NB4 (cell line): ENCODE data around the gene SLMAP.
A peak's percentile ranks its signal among the peaks of the same experiment; 100 is the strongest.

Experiments
- DNase-seq: peaks from one replicate; pipeline ENCODE4 v3.0.0; 2010; ENCODE audit warnings: low read depth
- H3K4me3 ChIP-seq: one replicate; pipeline ENCODE4 v1.5.1; 2011; ENCODE audit warnings: mild to moderate bottlenecking, low read depth, low read length, moderate library complexity
- CTCF ChIP-seq: IDR thresholded peaks from one replicate; pipeline ENCODE4 v1.5.1; 2012; ENCODE audit warnings: low read depth, low read length
- MAX ChIP-seq: IDR thresholded peaks from 2 replicates; pipeline ENCODE4 v1.6.1; 2011; ENCODE audit warnings: low read depth, low read length
- MYC ChIP-seq: IDR thresholded peaks from 2 replicates; pipeline ENCODE4 v1.6.1; 2011; ENCODE audit warnings: low read depth, low read length
- POLR2A ChIP-seq: IDR thresholded peaks from 2 replicates; pipeline ENCODE4 v1.6.1; 2011; ENCODE audit warnings: mild to moderate bottlenecking; ENCODE audit not compliant: insufficient read length; ENCODE audit errors: extremely low read depth

The SLMAP gene

GRCh38 chr3:57832486-57832885, 76.4 kb downstream of the SLMAP start:
- H3K4me3 ChIP-seq, result no peak overlapping the region
- no peak for DNase-seq
- TF ChIP-seq MYC (no peak), POLR2A (no peak), CTCF (no peak), MAX (no peak)

GRCh38 chr3:57832900-57833313, 76.8 kb downstream of the SLMAP start:
- no peak for DNase-seq
- TF ChIP-seq POLR2A (no peak), MAX (no peak), CTCF (no peak), MYC (no peak)
- H3K4me3 ChIP-seq, result no peak overlapping the region

GRCh38 chr3:57833763-57834162, 77.7 kb downstream of the SLMAP start:
- TF ChIP-seq CTCF, result no peak
- no peak for TF ChIP-seq MAX
- no peak for TF ChIP-seq POLR2A
- TF ChIP-seq MYC, result no peak
- no peak overlapping the region for H3K4me3 ChIP-seq
- no peak for DNase-seq

- no peak overlapping the region for H3K4me3 ChIP-seq
- no peak for DNase-seq
- no peak for TF ChIP-seq CTCF
- TF ChIP-seq MAX, result no peak
- no peak for TF ChIP-seq MYC
- TF ChIP-seq POLR2A, result no peak
These were observed 81.6 kb downstream of the SLMAP start for GRCh38 chr3:57837686-57838085.

GRCh38 chr3:57838627-57839026, 82.5 kb downstream of the SLMAP start:
- no peak overlapping the region for H3K4me3 ChIP-seq
- TF ChIP-seq CTCF, result no peak
- TF ChIP-seq MAX, result no peak
- no peak for TF ChIP-seq MYC
- TF ChIP-seq POLR2A, result no peak
- DNase-seq, result no peak

GRCh38 chr3:57840473-57840872, 84.4 kb downstream of the SLMAP start:
- no peak for TF ChIP-seq CTCF
- TF ChIP-seq MYC, result no peak
- TF ChIP-seq MAX, result no peak
- TF ChIP-seq POLR2A, result no peak
- peak; percentile 32 for DNase-seq

More at GRCh38 chr3:57840473-57840872, 84.4 kb downstream of the SLMAP start:
- no peak overlapping the region for H3K4me3 ChIP-seq
